ENCODE data around the gene HS6ST2.
A peak's percentile ranks its signal among the peaks of the same experiment; 100 is the strongest.

HS6ST2 gene

DNA sequence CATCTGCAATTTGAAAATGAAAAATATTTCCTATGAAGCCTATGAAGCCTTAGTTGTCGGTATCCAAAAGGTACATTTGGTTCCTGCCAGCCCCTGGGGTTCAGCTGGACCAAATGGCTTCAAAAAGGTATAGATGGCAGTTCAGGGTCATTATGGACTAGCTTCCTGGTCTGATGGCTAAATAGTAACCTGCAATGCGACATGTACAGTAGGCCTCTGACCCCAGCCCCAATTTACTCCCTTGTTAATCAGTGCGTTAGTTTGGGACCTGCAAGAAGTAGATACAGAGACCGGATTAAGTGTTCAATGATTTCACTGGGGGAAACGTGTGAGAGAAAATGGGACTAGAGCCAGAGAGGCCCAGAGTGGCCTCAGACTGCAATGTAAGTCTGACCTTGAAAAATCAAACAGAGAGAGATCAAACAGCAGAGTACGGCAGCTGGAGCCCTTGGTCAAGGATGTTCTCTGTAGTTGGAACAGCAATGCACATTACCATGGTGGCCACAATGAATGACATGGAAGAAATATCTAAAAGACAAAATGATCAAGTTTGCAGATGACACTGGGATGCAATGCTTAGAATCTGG is 354.6 kb downstream of the HS6ST2 start:
- Histone ChIP-seq H2BK120ac (ENCODE audit: low read depth, low read length) (no peak overlapping the region), H4K8ac (ENCODE audit: low read depth, low read length) (no peak overlapping the region), H3K4me1 (ENCODE audit: control insufficient read depth, low read depth, low read length) (no peaks in the 10 kb centered on the region), H3K23ac (ENCODE audit: low read length) (no peak overlapping the region), H2BK15ac (replicated peaks; ENCODE audit: low read depth) (no peak overlapping the region), H3K27ac (ENCODE audit: low read depth, low read length) (no peak overlapping the region), H3K9ac (ENCODE audit: low read length) (no peak overlapping the region), H4K5ac (ENCODE audit: low read length) (no peak overlapping the region), H3K4me2 (ENCODE audit: low read length) (no peak overlapping the region), H3K56ac (ENCODE audit: low read length) (no peak overlapping the region), H2BK5ac (ENCODE audit: low read length) (no peak overlapping the region), H3K79me1 (ENCODE audit: low read length) (no peaks in the 10 kb centered on the region), H3K4me3 (ENCODE audit: low read length) (no peak overlapping the region), H3K4ac (ENCODE audit: low read depth, low read length) (no peak overlapping the region), H3K36me3 (ENCODE audit: control insufficient read depth, insufficient read depth, low read length) (no peaks in the 10 kb centered on the region), H3K79me2 (ENCODE audit: control insufficient read depth, insufficient read depth, low read length) (no peaks in the 10 kb centered on the region), H3K18ac (ENCODE audit: low read length) (no peak overlapping the region), H2AK5ac (ENCODE audit: low read length) (no peak overlapping the region), H3K27me3 (ENCODE audit: insufficient read depth, low read length, poor library complexity) (no peaks in the 10 kb centered on the region)
- DNase-seq = no peak
- no CpG with 5 or more reads among the region's 6 CpGs for whole genome bisulfite sequencing (ENCODE audit: extremely low coverage, insufficient coverage, low lambda C conversion rate)

GRCh38 chrX:132602701-132603100 is 355.7 kb downstream of the HS6ST2 start:
- H3K4me1 ChIP-seq (ENCODE audit: control insufficient read depth, low read depth, low read length) = no peaks in the 10 kb centered on the region
- no peaks in the 10 kb centered on the region for H3K27me3 ChIP-seq (ENCODE audit: insufficient read depth, low read length, poor library complexity)
- no peak for DNase-seq
- no peaks in the 10 kb centered on the region for H3K79me2 ChIP-seq (ENCODE audit: control insufficient read depth, insufficient read depth, low read length)
- H3K4me3 ChIP-seq (ENCODE audit: low read length) = no peak overlapping the region
- no peak overlapping the region for H3K9ac ChIP-seq (ENCODE audit: low read length)
- no peak overlapping the region for H4K5ac ChIP-seq (ENCODE audit: low read length)
- WGBS (ENCODE audit: extremely low coverage, insufficient coverage, low lambda C conversion rate) = no CpG with 5 or more reads among the region's 4 CpGs
- no peak overlapping the region for H3K27ac ChIP-seq (ENCODE audit: low read depth, low read length)
- H3K36me3 ChIP-seq (ENCODE audit: control insufficient read depth, insufficient read depth, low read length) = no peaks in the 10 kb centered on the region
- H4K8ac ChIP-seq (ENCODE audit: low read depth, low read length) = no peak overlapping the region
- no peak overlapping the region for H3K4ac ChIP-seq (ENCODE audit: low read depth, low read length)
- no peak overlapping the region for H3K56ac ChIP-seq (ENCODE audit: low read length)
- no peak overlapping the region for H3K4me2 ChIP-seq (ENCODE audit: low read length)
- no peak overlapping the region for H2BK15ac ChIP-seq (replicated peaks; ENCODE audit: low read depth)
- no peak overlapping the region for H2BK120ac ChIP-seq (ENCODE audit: low read depth, low read length)
- no peak overlapping the region for H2BK5ac ChIP-seq (ENCODE audit: low read length)
- no peak overlapping the region for H2AK5ac ChIP-seq (ENCODE audit: low read length)
- H3K23ac ChIP-seq (ENCODE audit: low read length) = no peak overlapping the region
- H3K79me1 ChIP-seq (ENCODE audit: low read length) = no peaks in the 10 kb centered on the region
- no peak overlapping the region for H3K18ac ChIP-seq (ENCODE audit: low read length)

GRCh38 chrX:132594999-132595398 is 363.4 kb downstream of the HS6ST2 start:
- H3K36me3 ChIP-seq (ENCODE audit: control insufficient read depth, insufficient read depth, low read length) = no peaks in the 10 kb centered on the region
- no peak overlapping the region for H3K4me2 ChIP-seq (ENCODE audit: low read length)
- no peak overlapping the region for H3K27ac ChIP-seq (ENCODE audit: low read depth, low read length)
- no CpG with 5 or more reads among the region's 3 CpGs for WGBS (ENCODE audit: extremely low coverage, insufficient coverage, low lambda C conversion rate)
- no peak overlapping the region for H4K8ac ChIP-seq (ENCODE audit: low read depth, low read length)
- no peak overlapping the region for H3K4ac ChIP-seq (ENCODE audit: low read depth, low read length)
- H3K4me1 ChIP-seq (ENCODE audit: control insufficient read depth, low read depth, low read length) = no peaks in the 10 kb centered on the region
- H3K56ac ChIP-seq (ENCODE audit: low read length) = no peak overlapping the region
- H3K27me3 ChIP-seq (ENCODE audit: insufficient read depth, low read length, poor library complexity) = no peaks in the 10 kb centered on the region
- no peak overlapping the region for H3K18ac ChIP-seq (ENCODE audit: low read length)
- H2BK15ac ChIP-seq (replicated peaks; ENCODE audit: low read depth) = no peak overlapping the region
- no peaks in the 10 kb centered on the region for H3K79me1 ChIP-seq (ENCODE audit: low read length)
- no peak overlapping the region for H4K5ac ChIP-seq (ENCODE audit: low read length)
- H3K23ac ChIP-seq (ENCODE audit: low read length) = no peak overlapping the region
- no peak overlapping the region for H2BK5ac ChIP-seq (ENCODE audit: low read length)
- no peak overlapping the region for H3K9ac ChIP-seq (ENCODE audit: low read length)
- no peak overlapping the region for H2AK5ac ChIP-seq (ENCODE audit: low read length)
- no peak overlapping the region for H3K4me3 ChIP-seq (ENCODE audit: low read length)
- no peaks in the 10 kb centered on the region for H3K79me2 ChIP-seq (ENCODE audit: control insufficient read depth, insufficient read depth, low read length)
- no peak for DNase-seq
- H2BK120ac ChIP-seq (ENCODE audit: low read depth, low read length) = no peak overlapping the region

DNA sequence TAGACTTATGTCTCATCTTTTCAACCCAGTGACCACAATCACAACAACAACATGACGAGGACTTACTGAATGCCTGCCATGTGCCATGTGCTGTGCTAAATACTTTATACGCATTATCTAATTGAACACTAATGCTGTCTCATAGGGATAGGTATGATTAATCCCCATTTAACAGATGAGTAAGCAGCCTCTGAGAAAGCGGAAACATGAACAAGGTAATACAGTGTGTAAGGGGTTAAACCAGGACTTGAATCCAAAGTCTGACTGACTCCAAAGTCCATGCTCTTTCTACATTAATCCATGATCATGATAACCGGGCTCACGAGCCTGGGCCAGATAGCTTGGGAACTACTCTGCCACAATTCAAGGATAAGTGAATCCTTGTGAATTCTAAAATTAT is 364.3 kb downstream of the HS6ST2 start:
- Histone ChIP-seq H3K4ac (ENCODE audit: low read depth, low read length) (no peak overlapping the region), H2BK15ac (replicated peaks; ENCODE audit: low read depth) (no peak overlapping the region), H3K36me3 (ENCODE audit: control insufficient read depth, insufficient read depth, low read length) (no peaks in the 10 kb centered on the region), H3K4me2 (ENCODE audit: low read length) (no peak overlapping the region), H4K5ac (ENCODE audit: low read length) (no peak overlapping the region), H2BK5ac (ENCODE audit: low read length) (no peak overlapping the region), H3K27ac (ENCODE audit: low read depth, low read length) (no peak overlapping the region), H3K18ac (ENCODE audit: low read length) (no peak overlapping the region), H3K79me1 (ENCODE audit: low read length) (no peaks in the 10 kb centered on the region), H2AK5ac (ENCODE audit: low read length) (no peak overlapping the region), H3K23ac (ENCODE audit: low read length) (no peak overlapping the region), H3K4me1 (ENCODE audit: control insufficient read depth, low read depth, low read length) (no peaks in the 10 kb centered on the region), H2BK120ac (ENCODE audit: low read depth, low read length) (no peak overlapping the region), H3K27me3 (ENCODE audit: insufficient read depth, low read length, poor library complexity) (no peaks in the 10 kb centered on the region), H3K4me3 (ENCODE audit: low read length) (no peak overlapping the region), H3K56ac (ENCODE audit: low read length) (no peak overlapping the region), H4K8ac (ENCODE audit: low read depth, low read length) (no peak overlapping the region), H3K9ac (ENCODE audit: low read length) (no peak overlapping the region), H3K79me2 (ENCODE audit: control insufficient read depth, insufficient read depth, low read length) (no peaks in the 10 kb centered on the region)
- no CpG with 5 or more reads among the region's 5 CpGs for WGBS (ENCODE audit: extremely low coverage, insufficient coverage, low lambda C conversion rate)
- no peak for DNase-seq

DNA sequence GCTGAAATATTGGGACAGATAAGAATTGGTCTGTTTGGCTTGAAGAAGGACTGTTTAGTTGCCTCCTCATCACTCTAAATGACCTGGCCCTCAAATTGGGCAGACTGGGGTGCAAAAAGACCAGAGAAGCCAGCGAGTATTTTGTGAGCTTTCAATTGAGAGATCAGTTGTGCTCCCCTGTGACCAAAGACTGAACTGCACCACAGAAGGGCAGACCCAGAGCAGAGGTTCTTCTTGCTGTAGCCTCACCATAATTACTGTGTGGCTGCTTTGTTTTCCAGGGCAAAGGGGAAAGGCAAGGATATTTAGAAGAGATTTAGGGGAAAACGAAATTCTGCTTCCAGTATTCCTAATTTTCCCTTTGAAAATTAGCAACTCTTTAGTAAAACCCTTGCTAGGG is 365.5 kb downstream of the HS6ST2 start:
- H3K4ac ChIP-seq (ENCODE audit: low read depth, low read length) = no peak overlapping the region
- no peaks in the 10 kb centered on the region for H3K36me3 ChIP-seq (ENCODE audit: control insufficient read depth, insufficient read depth, low read length)
- no peak overlapping the region for H2BK15ac ChIP-seq (replicated peaks; ENCODE audit: low read depth)
- no peak overlapping the region for H3K56ac ChIP-seq (ENCODE audit: low read length)
- no peak overlapping the region for H2AK5ac ChIP-seq (ENCODE audit: low read length)
- no peak overlapping the region for H2BK5ac ChIP-seq (ENCODE audit: low read length)
- H3K27me3 ChIP-seq (ENCODE audit: insufficient read depth, low read length, poor library complexity) = no peaks in the 10 kb centered on the region
- H3K18ac ChIP-seq (ENCODE audit: low read length) = no peak overlapping the region
- DNase-seq = peak; percentile 40
- no peak overlapping the region for H3K4me2 ChIP-seq (ENCODE audit: low read length)
- no peak overlapping the region for H3K9ac ChIP-seq (ENCODE audit: low read length)
- no peak overlapping the region for H2BK120ac ChIP-seq (ENCODE audit: low read depth, low read length)
- H3K23ac ChIP-seq (ENCODE audit: low read length) = no peak overlapping the region
- no peak overlapping the region for H3K27ac ChIP-seq (ENCODE audit: low read depth, low read length)
- no peak overlapping the region for H4K5ac ChIP-seq (ENCODE audit: low read length)
- H4K8ac ChIP-seq (ENCODE audit: low read depth, low read length) = no peak overlapping the region
- WGBS (ENCODE audit: extremely low coverage, insufficient coverage, low lambda C conversion rate) = no CpG with 5 or more reads among the region's 2 CpGs
- no peaks in the 10 kb centered on the region for H3K79me2 ChIP-seq (ENCODE audit: control insufficient read depth, insufficient read depth, low read length)
- H3K4me1 ChIP-seq (ENCODE audit: control insufficient read depth, low read depth, low read length) = no peaks in the 10 kb centered on the region
- H3K79me1 ChIP-seq (ENCODE audit: low read length) = no peaks in the 10 kb centered on the region
- no peak overlapping the region for H3K4me3 ChIP-seq (ENCODE audit: low read length)

DNA sequence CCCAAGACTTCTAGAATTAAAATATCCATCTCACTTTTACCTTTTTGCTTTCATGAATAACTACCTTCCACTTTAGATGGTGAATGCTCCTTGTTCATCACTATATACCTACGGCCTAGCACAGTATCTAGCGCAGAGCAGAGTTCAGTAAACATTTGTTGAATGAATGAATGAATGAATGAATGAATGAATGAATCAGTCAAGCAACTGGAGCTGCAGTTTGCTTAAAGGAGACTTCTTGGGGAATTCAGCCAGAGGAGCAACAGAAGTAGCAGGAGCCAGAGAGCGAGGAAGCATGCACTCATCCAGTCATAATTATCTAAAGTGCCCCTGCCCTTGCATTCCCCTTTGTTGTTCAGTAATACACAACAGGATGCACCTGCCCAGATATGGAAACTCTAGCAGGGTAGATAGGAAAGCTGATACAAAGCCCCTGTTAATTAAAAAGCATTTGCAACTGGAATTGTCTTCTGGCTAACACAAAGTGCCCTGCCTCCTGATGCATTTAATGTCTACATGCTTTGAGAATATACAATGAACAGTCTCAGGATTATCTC is 366.6 kb downstream of the HS6ST2 start:
- Histone ChIP-seq H2BK5ac (ENCODE audit: low read length) (no peak overlapping the region), H3K4ac (ENCODE audit: low read depth, low read length) (no peak overlapping the region), H3K4me2 (ENCODE audit: low read length) (no peak overlapping the region), H2AK5ac (ENCODE audit: low read length) (no peak overlapping the region), H3K4me3 (ENCODE audit: low read length) (no peak overlapping the region), H3K27ac (ENCODE audit: low read depth, low read length) (no peak overlapping the region), H3K56ac (ENCODE audit: low read length) (no peak overlapping the region), H3K79me1 (ENCODE audit: low read length) (no peaks in the 10 kb centered on the region), H2BK120ac (ENCODE audit: low read depth, low read length) (no peak overlapping the region), H3K36me3 (ENCODE audit: control insufficient read depth, insufficient read depth, low read length) (no peaks in the 10 kb centered on the region), H3K79me2 (ENCODE audit: control insufficient read depth, insufficient read depth, low read length) (no peaks in the 10 kb centered on the region), H3K9ac (ENCODE audit: low read length) (no peak overlapping the region), H4K8ac (ENCODE audit: low read depth, low read length) (no peak overlapping the region), H3K23ac (ENCODE audit: low read length) (no peak overlapping the region), H2BK15ac (replicated peaks; ENCODE audit: low read depth) (no peak overlapping the region), H4K5ac (ENCODE audit: low read length) (no peak overlapping the region), H3K18ac (ENCODE audit: low read length) (no peak overlapping the region), H3K27me3 (ENCODE audit: insufficient read depth, low read length, poor library complexity) (no peaks in the 10 kb centered on the region), H3K4me1 (ENCODE audit: control insufficient read depth, low read depth, low read length) (no peaks in the 10 kb centered on the region)
- no peak for DNase-seq
- no CpG with 5 or more reads among the region's 3 CpGs for WGBS (ENCODE audit: extremely low coverage, insufficient coverage, low lambda C conversion rate)
